GM21786 (cell line): ENCODE results near the gene SLC24A4.
A peak's percentile ranks its signal among the peaks of the same experiment; 100 is the strongest.

ENCODE experiments used
- ATAC-seq: cut with Tn5 transposase; IDR thresholded peaks from one replicate; pipeline ENCODE4 v1.9.1; 2021; ENCODE audit not compliant: unreplicated experiment

SLC24A4 gene

GRCh38 chr14:92494512-92494911 is 171.5 kb downstream of the SLC24A4 start:
- ATAC-seq = no peak

- no peak for ATAC-seq
Observed at GRCh38 chr14:92495027-92495426, 172.1 kb downstream of the SLC24A4 start.

GRCh38 chr14:92496191-92496857 is 173.4 kb downstream of the SLC24A4 start:
- no peak for ATAC-seq

- no peak for ATAC-seq
Observed at GRCh38 chr14:92497391-92497790, 174.4 kb downstream of the SLC24A4 start.

GRCh38 chr14:92499234-92499633 is 176.3 kb downstream of the SLC24A4 start:
- no peak for ATAC-seq

- ATAC-seq = no peak
Observed at GRCh38 chr14:92500491-92500941, 177.6 kb downstream of the SLC24A4 start.

- ATAC-seq = no peak
Observed at GRCh38 chr14:92501891-92502351, 179.0 kb downstream of the SLC24A4 start.

- no peak for ATAC-seq
Observed at GRCh38 chr14:92502541-92503286, 179.7 kb downstream of the SLC24A4 start.

GRCh38 chr14:92503756-92504491 is 181.0 kb downstream of the SLC24A4 start:
- ATAC-seq = no peak

- no peak for ATAC-seq
Observed at GRCh38 chr14:92505826-92506225, 182.9 kb downstream of the SLC24A4 start.

- ATAC-seq = no peak
Observed at GRCh38 chr14:92506231-92506630, 183.3 kb downstream of the SLC24A4 start.

GRCh38 chr14:92507174-92507768 is 184.3 kb downstream of the SLC24A4 start:
- ATAC-seq = peak; percentile 70

- ATAC-seq = no peak
Observed at GRCh38 chr14:92510972-92511371, 188.0 kb downstream of the SLC24A4 start.

- no peak for ATAC-seq
Observed at GRCh38 chr14:92511453-92512238, 188.7 kb downstream of the SLC24A4 start.

- ATAC-seq = no peak
Observed at GRCh38 chr14:92512807-92513203, 189.8 kb downstream of the SLC24A4 start.

- peak; percentile 62 for ATAC-seq
Observed at GRCh38 chr14:92513204-92513965, 190.4 kb downstream of the SLC24A4 start, which contains the start of gene RIN3. RIN3 (plus strand) TSS chr14:92513781; CDS start chr14:92513933, 152 bp downstream.

- no peak for ATAC-seq
Observed at GRCh38 chr14:92513966-92514843, 191.2 kb downstream of the SLC24A4 start.

GRCh38 chr14:92514844-92515514 is 192.0 kb downstream of the SLC24A4 start:
- no peak for ATAC-seq
